ELF-1 (cell line): ENCODE measurements around the gene CPNE7.

Experiments
- DNase-seq: peaks from one replicate; pipeline ENCODE4 v3.0.0-alpha.2; 2016; ENCODE audit warnings: low read depth, low spot score

Gene CPNE7

DNA sequence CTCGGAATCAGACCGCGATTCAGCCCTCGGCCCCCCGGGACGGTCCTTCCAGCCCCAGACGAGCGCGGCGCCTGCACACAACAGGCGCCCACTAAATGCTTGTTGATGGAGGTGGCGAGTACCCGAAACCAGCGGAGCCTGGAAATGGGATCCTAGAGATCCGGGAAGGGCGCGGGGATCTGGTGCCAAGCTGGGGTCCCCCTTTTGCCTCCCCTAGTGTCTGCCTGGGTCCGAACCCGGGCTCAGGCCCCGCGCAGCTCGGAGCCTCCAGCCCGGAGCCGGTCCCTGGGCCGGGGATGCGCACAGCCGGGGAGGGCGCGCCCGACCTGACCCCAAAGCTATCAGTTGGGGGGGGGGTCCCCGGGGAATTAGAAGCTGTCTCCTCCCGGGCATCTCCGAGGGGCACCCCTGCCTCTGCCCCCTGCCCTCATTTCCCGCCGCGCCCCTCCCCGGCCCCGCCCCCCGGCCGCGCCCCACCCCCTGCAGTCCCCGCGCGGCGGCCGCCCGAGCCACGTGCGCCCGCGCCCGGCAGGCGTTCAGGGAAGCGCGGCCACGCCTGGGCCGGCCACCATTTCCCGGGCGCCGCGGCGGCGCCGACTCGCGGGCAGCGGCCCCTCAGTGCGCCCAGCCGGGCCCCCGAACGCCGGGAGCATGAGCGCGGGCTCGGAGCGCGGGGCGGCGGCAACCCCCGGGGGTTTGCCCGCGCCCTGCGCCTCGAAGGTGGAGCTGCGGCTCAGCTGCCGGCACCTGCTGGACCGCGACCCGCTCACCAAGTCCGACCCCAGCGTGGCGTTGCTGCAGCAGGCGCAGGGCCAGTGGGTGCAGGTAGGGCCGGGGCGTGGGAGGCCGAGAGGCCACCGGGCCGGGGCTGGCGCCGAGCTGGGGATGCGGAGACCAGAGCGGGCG lies at the start of gene CPNE7:
Gene CPNE7 (plus strand): TSS at position 512 of the 906 bp plus-strand sequence. CDS start 140 bp downstream, at position 652.
- no peak for DNase-seq

DNA sequence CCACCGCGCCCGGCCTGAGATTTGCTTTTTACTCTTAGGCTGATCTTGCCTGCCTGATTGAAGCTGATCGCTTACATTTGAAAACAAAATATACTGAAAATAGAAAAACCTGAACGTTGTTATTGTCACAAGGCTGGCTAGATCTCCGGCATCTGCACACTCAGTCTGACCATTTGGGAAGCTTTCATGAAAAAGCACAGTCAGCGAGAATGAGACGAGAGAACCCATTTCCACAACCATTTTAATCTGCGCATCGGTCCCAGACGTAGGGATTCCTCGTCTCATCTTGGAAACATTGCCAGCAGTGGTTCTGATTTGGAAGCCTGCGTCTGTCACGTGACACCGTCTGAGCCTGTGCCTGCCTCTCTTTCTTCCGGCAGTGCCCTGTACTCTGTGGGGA lies 46.5 kb upstream of the CPNE7 start:
- no peak for DNase-seq

DNA sequence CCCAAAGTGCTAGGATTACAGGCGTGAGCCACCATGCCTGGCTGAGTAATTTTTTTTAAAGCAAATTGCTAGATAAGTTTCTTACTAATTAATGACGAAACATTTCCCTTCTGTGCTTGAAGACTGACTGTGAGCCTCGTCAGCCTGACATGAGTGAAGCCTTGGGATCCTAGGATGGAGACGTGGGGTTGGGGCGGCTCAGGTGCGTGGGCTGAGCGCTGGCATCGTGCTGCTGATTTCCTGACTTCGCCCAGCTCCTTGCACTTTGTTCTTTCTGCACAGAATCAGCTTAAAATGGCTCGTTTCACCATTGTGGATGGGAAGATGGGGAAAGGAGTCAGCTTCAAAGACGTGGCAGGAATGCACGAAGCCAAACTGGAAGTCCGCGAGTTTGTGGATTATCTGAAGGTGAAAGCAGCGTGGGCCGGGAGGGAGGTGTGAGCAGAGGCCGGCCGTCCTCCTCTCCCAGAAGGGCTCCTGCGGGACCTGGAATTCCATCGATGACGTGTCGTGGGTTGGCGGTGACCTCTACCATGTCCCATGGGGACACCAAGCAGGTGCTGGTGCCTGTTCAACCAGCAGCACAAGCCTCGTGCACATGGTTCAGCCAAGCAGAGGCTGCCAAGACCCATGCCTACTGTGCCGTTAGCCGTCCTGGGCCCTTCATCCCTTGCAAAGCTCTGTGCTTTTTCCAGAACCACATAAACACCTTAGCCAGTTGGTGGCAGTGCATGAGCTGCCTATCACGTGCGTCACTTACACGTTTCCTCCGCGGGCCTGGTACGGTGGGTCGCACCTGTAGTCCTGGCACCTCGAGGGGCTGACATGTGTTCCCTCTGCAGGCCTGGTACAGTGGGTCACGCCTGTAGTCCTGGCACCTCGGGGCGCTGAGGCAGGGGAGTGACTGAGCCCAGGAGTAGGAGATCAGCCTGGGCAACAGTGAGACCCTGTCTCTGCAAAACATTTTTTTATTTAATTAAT lies 44.9 kb upstream of the CPNE7 start:
- no peak for DNase-seq

DNA sequence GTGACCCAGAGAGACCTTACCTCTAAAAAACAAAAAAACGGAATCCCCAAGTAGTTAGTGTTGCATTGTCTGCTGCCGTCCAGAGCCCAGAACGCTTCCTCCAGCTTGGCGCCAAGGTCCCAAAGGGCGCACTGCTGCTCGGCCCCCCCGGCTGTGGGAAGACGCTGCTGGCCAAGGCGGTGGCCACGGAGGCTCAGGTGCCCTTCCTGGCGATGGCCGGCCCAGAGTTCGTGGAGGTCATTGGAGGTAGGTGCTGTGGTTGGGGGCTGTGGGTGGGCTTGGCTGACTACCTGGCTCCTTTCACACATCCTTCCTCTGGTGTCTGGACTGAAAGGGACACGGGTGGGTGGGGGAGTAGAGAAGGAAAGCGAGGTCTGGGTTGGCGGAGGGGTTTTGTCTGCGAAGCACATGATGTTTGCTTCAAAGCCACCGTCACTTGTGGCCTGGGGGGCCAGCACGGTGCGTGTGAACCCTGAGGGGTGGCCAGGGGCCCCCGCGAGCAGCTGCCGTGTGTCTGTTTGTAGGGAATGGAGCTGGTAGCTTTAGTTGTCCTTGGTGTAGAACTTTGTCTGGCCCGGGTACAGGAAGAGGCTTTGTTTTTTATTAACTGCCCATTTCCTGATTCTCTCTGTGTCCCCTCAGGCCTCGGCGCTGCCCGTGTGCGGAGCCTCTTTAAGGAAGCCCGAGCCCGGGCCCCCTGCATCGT lies 43.6 kb upstream of the CPNE7 start:
- no peak for DNase-seq

DNA sequence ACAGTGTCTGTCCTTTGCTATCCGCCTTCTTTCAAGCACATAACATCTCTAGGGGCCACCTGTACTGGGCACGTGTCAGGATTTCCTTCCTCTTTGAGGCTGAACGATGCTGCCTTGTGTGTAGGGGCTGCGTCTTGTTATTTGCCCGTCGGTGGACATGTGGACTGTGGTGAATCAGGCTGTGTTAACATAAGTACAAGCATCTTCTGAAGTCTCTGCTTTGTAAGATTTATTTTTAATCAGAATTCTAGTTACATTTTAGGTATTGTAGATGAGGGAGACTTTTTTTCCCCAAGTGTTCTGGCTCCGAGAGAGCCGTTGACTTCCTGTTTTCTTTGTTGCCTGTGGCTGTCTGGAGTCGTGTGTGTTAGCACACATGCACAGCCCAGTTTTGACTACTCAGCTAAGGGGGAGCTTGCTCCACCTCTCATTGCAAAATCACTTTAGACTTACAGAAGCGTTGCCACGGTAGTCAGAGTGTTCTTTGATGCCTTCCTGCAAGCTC lies 41.3 kb upstream of the CPNE7 start:
- DNase-seq: no peak

DNA sequence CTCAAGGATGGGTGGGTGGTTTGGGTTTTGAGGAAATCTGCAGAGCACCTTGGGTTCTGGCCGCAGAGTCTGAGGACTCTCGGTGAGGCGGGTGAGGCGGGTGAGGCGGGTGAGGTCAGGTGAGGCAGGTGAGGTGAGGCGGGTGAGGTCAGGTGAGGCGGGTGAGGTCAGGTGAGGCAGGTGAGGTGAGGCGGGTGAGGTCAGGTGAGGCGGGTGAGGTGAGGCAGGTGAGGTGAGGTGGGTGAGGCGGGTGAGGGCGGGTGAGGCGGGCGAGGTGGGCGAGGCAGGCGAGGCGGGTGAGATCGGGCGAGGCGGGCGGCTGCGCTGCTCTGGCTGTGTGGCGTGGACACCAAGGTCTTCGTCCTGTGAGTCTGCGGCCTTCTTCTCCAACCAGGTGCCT lies 39.2 kb upstream of the CPNE7 start:
- DNase-seq: no peak

DNA sequence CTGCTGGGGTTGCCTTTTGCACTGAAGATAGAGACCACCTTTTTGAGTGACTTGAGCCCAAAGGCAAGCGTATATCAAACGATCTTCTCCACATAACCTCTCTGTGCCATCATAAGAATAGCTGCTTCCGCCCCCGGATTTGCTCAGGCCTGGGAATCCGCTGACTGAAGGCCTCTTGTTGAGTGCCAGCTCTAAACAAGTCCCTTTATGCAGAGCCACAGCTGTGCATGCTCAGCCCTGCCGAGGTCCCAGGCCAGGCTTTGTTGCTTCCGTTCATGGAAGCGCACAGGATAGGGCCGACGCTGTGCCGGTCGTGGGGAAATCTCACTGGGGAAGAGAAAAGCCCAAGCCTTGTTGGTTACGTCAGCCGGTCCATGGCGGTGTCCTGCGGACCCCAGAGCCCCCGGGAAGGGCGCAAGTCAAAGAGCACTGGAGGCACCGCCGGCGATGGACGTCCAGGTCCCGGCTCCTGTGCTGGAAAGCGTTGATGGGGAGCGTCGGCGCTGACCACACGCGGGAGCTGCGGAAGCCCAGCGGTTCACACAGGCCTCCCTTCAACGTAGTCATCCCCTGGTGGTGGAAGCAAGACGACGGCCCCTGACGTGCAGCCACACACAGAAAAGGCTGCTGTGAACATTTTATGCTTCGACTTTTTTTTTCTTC lies 38.5 kb upstream of the CPNE7 start:
- DNase-seq: no peak

DNA sequence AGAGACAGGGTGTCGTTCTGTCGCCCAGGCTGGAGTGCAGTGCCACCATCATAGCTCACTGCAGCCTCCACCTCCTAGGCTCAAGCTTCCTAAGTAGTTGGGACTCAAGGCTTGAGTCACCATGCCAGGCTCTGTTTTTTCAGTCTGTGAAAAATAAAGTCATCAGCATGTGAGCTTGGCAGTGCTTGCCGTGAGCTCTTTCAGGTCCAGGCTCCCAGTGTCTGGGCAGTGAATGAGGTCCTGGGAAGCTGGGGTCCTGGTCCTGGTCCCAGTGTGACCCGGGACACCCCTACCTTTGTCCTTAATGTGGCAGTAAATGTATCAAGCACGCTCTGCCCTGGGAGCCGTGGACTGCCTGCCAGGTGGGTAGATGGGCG lies 38.0 kb upstream of the CPNE7 start:
- DNase-seq: no peak

DNA sequence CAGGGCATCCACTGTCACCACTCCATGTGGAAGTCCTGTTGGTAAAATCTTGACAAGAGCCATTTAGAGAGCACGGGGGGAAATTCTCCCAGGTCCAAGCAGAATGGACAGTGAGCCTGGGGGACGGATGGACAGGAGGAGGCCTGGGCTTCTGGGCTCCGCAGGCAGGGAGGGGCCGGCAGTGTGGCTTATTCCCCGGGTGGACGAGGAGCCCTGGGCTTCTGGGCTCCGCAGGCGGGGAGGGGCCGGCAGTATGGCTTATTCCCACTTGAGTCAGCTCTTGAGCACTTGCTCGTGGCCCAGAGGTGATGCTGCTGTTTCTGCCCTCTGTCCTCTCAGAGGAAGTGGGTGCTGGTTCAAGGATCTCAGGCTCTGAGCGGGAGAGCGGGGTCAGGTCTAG lies 37.3 kb upstream of the CPNE7 start:
- no peak for DNase-seq

DNA sequence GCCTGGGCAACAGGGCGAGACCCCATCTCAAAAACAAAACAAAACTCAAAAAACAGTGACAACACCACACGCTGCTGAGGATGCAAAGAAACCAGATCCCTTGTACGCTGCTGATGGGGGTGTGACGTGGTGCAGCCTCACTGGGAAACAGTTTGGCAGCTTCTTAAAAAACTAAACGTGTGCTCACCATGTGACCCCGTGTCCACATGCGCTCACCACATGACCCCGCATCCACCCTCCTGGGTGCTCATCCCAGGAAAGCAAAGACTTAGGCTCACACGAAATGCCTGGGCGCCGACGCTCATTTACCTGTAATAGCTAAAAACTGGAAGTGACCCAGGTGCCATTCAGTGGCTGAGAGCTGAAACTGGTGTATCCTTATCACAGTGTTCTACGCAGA lies 35.0 kb upstream of the CPNE7 start:
- DNase-seq: no peak

DNA sequence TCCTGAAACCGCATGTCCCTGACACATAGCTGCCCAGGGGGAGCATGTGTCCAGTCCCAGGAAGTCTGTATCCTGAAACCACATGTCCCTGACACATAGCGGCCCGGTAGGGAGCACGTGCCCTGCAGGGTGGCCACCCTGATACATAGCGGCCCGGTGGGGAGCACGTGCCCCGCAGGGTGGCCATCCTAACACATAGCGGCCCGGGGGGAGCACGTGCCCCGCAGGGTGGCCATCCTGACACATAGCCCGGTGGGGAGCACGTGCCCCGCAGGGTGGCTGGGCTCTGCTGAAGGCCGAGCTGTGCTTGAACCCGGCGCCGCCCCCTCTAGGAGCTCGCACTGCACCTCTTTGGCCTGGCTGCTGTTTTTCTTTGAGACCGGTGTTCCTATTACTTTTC lies 33.8 kb upstream of the CPNE7 start:
- no peak for DNase-seq

DNA sequence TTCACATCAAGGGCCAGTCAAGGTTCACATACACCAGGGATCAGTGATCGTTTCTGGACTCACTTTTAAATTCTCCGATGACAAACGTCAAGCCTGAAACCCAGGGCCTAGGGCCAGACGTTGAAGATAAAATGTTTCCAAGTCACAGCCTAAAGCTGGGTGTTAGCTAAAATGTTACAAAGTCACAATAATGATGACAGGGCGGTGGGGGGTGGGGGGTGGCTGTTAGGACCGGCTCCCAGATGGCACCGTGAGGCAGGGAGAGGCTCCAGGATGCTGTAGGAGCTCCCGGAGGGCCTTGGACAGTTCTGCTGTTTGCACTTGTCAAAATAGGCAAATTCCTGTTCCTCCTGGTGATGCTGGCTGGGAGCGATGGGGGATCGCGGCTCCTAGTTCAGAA lies 31.4 kb upstream of the CPNE7 start:
- no peak for DNase-seq

DNA sequence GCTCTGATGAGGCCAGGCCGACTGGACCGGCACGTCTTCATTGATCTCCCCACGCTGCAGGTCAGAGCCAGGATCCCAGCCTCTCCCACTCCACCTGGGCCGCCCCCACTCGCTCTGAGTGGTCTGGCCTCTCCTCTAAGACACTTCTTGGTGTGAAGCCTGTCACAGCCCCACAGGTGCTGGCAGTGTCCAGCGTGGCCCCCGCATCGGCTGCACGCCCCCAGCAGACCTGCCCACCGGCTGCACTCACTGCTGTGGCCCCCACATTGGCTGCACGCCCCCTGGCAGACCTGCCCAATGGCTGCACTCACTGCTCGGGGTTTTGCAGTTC lies 30.9 kb upstream of the CPNE7 start:
- DNase-seq: no peak

DNA sequence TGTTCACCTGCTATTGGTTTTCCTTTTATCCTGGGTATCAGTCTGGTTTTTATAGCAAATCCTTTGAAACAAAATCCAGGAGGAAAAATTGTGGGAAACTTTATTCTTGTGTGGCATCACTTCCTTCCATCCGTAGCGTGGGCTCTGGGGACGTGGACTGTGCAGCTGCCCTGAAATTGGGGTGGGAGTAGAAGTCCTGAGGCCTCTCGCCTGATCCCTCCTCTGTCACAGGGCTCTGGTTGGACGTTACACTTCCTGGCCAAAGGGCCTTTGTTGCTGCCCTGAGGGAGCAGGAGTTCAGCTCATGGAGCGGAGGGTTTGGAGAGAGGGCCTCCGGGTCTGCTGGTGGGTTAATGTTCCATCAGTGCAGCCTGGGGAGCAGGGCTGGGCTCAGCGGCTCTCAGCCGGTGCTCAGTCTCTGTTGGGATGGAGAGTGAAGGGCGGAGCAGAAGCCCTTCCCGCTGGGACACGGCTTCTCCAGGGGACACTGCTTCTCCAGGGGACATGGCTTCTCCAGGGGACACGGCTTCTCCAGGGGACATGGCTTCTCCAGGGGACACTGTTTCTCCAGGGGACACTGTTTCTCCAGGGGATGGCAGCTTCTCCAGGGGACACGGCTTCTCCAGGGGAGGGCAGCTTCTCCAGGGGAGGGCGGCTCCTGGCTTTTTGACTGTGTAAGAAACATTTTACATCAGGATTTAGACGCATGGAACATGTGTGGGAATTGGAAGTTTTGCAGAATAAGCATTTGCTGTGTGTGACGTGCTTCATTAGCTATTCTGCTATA lies 30.3 kb upstream of the CPNE7 start:
- DNase-seq: no peak

DNA sequence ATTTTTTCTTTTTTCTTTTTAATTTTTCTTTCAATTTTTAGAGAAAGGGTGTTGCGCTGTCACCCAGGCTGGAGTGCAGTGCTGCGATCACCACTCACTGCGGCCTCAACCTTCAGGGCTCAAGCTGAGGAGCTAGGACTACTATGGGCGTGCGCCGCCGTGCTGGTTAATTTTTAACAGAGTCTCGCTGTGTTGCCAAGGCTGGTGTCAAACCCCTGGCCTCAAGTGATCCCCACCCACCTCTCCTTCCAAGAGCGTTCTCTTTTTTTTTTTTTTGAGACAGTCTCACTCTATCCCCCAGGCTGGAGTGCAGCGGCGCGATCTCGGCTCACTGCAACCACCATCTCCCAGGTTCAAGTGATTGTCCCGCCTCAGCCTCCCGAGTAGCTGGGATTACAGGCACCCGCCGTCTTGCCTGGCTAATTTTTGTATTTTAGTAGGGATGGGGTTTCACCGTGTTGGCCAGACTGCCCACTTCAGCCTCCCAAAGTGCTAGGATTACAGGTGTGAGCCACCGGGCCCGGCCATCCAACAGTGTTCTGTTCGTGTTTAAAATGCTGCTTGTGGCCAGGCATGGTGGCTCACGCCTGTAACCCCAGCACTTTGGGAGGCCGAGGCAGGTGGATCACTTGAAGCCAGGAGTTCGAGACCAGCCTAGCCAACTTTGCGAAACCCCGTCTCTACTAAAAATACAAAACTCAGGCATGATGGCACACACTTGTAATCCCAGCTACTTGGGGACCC lies 29.6 kb upstream of the CPNE7 start:
- no peak for DNase-seq

DNA sequence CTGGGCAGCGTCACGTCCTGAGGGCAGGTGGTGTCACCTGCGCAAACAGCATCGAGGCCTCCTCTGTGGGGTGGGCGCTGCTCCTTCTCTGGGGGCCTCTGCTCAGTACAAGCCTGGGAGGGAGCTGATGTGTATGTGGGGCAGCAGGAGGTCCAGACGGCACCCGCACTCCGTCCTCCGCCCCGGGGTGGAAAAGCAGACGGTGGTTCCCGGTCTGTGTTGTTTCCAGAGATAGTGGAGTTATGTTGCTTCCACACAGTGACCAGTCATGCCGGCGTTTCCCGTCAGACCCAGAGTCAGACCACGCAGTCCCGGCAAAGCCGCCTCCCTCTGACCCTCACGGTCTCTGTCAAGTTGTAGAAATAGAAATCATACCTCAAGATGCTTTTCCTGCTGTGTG lies 28.8 kb upstream of the CPNE7 start:
- no peak for DNase-seq

DNA sequence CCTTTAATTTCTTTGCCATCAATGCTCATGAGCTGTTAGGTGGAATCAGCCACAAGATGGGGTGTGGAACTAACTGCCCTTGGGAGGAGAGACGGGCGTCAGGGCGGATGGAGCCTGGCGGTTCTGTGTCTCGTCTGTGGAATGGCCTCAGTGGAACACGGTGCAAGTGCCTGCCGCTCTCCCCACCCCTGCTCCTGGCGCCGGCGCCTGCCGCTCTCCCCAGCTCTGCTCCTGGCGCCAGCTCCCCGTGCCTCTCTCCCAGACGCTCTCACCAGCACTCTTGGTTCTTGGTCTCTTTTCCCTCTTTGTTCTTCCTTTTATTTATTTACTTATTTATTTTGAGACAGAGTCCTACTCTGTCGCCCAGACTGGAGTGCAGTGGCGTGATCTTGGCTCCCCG lies 28.3 kb upstream of the CPNE7 start:
- no peak for DNase-seq

DNA sequence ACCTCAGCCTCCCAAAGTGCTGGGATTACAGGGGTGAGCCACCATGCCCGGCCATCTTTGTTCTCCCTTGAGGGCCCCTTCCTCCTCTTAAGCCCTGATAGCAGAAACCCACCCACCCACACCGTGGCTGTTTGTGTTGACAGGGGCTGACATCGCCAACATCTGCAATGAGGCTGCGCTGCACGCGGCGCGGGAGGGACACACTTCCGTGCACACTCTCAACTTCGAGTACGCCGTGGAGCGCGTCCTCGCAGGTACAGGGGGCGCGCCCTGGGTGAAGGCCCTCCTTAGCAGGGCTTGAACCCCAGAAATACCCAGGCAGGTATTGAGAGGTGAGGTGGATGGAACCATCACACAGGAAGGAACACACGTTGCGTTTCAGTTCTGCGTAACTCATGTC lies 27.7 kb upstream of the CPNE7 start:
- DNase-seq: no peak

DNA sequence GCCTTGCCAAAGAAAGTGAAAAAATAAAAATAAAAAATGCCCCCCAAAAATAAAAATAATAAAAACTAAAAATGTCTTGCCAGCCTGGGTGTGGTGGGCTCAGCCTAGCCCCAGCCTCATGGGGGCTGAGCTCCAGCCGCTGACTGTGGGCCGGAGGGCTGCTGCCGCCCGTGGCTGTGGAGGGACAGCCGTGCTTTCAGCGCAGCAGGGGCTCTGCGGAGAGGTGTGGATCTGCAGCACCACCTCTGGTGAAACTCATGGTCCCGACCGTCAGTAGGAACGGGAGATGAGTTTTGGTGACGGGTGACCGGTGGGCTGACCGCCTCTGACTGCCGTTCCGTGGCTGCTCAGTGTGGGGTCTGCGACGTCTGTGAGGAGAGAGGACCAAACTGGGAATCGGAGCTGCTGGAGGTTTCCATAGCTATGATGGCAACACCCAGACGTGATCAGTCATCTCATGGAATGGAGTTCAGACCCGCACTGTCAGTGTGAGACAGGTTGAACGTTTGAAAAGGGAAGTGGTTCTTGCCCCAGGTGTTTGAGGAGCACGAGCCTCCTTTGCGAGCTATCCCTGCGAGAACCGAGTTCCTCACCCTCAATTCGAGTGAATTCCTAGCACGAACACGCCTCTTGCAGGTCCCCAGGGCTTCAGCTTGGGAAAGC lies 27.1 kb upstream of the CPNE7 start:
- no peak for DNase-seq
